Colonic mucosa (tissue), 4 donors: ENCODE measurements around the gene OR2D2. TPM values are rescaled to one million over a fixed set of nuclear protein-coding genes. Genes with fewer than 3 reads are reported as not detected.
"Not testable (repeated sequence)": the region's sequence is repeated elsewhere in the genome, so short reads cannot be mapped to it uniquely, and the experiment has no call there.

Experiments
- DNase-seq: peaks from one replicate; pipeline ENCODE4 v3.0.0-alpha.2; 2020
- H3K27ac ChIP-seq: fragments of 200-600 bp; one replicate; pipeline ENCODE4 v1.8.0; 2021
- H3K27me3 ChIP-seq: fragments of 200-600 bp; one replicate; pipeline ENCODE4 v1.8.0; 2021
- H3K36me3 ChIP-seq: fragments of 200-600 bp; one replicate; pipeline ENCODE4 v1.8.0; 2021
- H3K4me1 ChIP-seq: fragments of 200-600 bp; one replicate; pipeline ENCODE4 v1.8.0; 2021; ENCODE audit warnings: mild to moderate bottlenecking
- H3K4me3 ChIP-seq: fragments of 200-600 bp; one replicate; pipeline ENCODE4 v1.8.0; 2021
- H3K9ac ChIP-seq, 2 donors: one replicate each; pipeline ENCODE4 v1.7.0; 2013; ENCODE audit warnings: control low read depth in 2 of 2, low read depth in 2 of 2, low read length in 2 of 2
- H3K9me3 ChIP-seq: fragments of 200-600 bp; one replicate; pipeline ENCODE4 v1.8.0; 2021
- intact Hi-C: fragments of 100-400 bp; cut with DNase I; formaldehyde crosslinking; loops from one replicate; pipeline ENCODE4 v1.14.1; 2022
- total RNA-seq, 2 donors: library from RNA; stranded (reverse); fragmentation: NEBNext Ultra II Directional in 1 of 2; extraction: Animal tissue kit (Norgen Biotek cat#: 25700) in 1 of 2; gene quantifications; one replicate each; pipeline ENCODE4 v1.2.1, GENCODE V29; 2021
- TF ChIP-seq, protein P1 (sequence below): fragments of 200-600 bp; IDR thresholded peaks from one replicate; pipeline ENCODE4 v1.8.0; 2022; ENCODE audit warnings: antibody characterized with exemption, mild to moderate bottlenecking
- donor health status: healthy.
- donor health status: DM: no; HTN: no; CAD: no.
- donor health status: DM: no; HTN: no; CAD: no.

Gene OR2D2
- total RNA-seq, 2 donors from 2014 or later = 0.40 TPM; not detected in 1

DNA sequence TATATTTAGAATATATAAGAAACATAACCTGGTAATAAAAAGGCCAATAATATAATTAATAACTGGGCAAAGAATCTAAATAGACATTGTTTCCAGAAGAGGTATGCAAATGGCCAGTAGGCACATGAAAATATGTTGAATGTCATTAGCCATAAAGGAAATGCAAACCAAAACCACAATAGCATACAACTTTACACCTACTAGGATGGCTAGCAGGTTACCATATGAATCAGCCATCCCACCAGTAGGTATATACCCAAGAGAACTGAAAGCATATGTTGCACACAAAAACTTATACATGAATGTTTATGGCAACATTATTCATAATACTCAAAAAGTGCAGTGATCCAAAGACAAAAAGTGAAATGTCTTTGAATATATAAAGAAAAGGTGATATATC lies 2.7 kb upstream of the OR2D2 start:
- Histone ChIP-seq H3K4me1 (no peaks in the 10 kb centered on the region), H3K9me3 (no peaks in the 10 kb centered on the region), H3K9ac (no peak overlapping the region), H3K36me3 (no peaks in the 10 kb centered on the region), H3K27me3 (no peaks in the 10 kb centered on the region), H3K4me3 (no peak overlapping the region), H3K27ac (no peak overlapping the region)
- DNase-seq = no peak
- TF ChIP-seq, protein P1, sequence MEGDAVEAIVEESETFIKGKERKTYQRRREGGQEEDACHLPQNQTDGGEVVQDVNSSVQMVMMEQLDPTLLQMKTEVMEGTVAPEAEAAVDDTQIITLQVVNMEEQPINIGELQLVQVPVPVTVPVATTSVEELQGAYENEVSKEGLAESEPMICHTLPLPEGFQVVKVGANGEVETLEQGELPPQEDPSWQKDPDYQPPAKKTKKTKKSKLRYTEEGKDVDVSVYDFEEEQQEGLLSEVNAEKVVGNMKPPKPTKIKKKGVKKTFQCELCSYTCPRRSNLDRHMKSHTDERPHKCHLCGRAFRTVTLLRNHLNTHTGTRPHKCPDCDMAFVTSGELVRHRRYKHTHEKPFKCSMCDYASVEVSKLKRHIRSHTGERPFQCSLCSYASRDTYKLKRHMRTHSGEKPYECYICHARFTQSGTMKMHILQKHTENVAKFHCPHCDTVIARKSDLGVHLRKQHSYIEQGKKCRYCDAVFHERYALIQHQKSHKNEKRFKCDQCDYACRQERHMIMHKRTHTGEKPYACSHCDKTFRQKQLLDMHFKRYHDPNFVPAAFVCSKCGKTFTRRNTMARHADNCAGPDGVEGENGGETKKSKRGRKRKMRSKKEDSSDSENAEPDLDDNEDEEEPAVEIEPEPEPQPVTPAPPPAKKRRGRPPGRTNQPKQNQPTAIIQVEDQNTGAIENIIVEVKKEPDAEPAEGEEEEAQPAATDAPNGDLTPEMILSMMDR = no peak
- intact Hi-C loops = no loop called here

DNA sequence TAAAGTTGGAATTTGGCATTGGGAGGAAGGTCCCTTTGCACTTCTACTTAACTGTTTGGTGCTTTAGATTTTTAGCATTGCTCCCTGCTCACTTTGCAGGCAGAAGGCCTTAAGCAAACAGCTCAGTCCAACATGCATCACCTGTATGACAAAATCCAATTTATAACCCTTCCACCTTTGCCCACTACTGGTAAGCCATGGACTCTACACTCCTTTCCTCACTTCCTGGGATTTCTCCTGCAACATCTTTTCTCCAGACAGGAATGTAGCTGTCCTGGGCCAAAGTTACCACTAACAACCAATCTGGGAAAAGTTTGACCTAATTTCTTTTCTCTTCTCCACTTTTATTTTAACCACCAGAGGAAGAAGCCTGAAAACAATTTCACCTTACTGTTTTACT lies 1.8 kb upstream of the OR2D2 start:
- Histone ChIP-seq H3K27me3 (no peaks in the 10 kb centered on the region), H3K27ac (no peak overlapping the region), H3K4me3 (no peak overlapping the region), H3K4me1 (no peaks in the 10 kb centered on the region), H3K9me3 (no peaks in the 10 kb centered on the region), H3K36me3 (no peaks in the 10 kb centered on the region), H3K9ac (no peak overlapping the region)
- TF ChIP-seq, protein P1 = no peak
- no peak for DNase-seq
- intact Hi-C loops = no loop called here

DNA sequence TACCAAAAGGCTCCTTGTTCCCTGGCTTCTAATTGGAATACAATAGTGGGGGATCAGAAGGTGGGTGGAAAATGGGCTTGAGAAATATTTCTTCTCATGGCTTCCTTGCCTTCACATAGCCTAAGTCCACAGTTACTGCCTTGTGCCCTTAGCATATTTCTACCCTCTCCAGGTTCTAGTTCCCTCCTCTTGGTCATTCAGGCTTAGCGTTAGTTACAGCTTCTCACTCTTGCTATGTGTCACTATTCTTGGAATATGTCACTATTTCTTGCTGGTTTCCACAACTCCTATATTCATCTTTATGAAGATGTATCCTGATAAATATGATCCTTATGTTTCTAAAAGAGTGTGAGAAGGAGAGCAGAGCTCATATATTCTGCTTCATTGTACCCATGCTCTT lies 2.5 kb downstream of the OR2D2 start:
- H3K36me3 ChIP-seq = no peaks in the 10 kb centered on the region
- no peaks in the 10 kb centered on the region for H3K9me3 ChIP-seq
- intact Hi-C loops = no loop called here
- H3K27ac ChIP-seq = no peak overlapping the region
- no peak overlapping the region for H3K4me3 ChIP-seq
- H3K4me1 ChIP-seq = no peaks in the 10 kb centered on the region
- no peak for DNase-seq
- TF ChIP-seq, protein P1 = no peak
- no peaks in the 10 kb centered on the region for H3K27me3 ChIP-seq
- no peak overlapping the region for H3K9ac ChIP-seq

DNA sequence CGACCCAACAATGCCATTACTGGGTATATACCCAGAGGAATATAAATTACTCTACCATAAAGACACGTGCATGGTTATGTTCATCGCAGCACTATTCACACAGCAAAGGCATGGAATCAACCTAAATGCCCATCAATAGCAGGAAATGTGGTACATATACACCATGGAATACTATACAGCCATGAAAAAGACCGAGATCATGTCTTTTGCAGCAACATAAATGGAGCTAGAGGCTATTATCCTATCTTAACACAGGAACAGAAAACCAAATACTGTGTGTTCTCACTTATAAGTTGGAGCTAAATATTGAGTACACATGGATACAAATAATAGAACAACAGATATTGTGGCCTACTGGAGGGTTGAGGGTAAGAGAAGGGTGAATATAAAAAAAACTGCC lies 3.5 kb downstream of the OR2D2 start:
- no peak overlapping the region for H3K4me3 ChIP-seq
- no peak overlapping the region for H3K27ac ChIP-seq
- DNase-seq = no peak
- H3K4me1 ChIP-seq = no peaks in the 10 kb centered on the region
- TF ChIP-seq, protein P1 = no peak
- no peaks in the 10 kb centered on the region for H3K36me3 ChIP-seq
- intact Hi-C loops = no loop called here
- H3K9ac ChIP-seq = no peak overlapping the region
- H3K9me3 ChIP-seq = no peaks in the 10 kb centered on the region
- no peaks in the 10 kb centered on the region for H3K27me3 ChIP-seq

DNA sequence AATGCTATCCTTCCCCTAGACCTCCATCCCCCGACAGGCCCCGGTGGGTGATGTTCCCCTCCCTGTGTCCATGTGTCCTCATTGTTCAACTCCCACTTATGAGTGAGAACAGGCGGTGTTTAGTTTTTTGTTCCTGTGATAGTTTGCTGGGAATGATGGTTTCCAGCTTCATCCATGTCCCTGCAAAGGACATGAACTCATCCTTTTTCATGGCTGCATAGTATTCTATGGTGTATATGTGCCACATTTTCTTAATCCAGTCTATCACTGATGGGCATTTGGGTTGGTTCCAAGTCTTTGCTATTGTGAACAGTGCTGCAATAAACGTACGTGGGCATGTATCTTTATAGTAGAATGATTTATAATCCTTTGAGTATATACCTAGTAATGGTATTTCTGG lies 4.6 kb downstream of the OR2D2 start:
- H3K27me3 ChIP-seq, H3K27ac ChIP-seq, H3K9ac ChIP-seq, H3K4me3 ChIP-seq, H3K4me1 ChIP-seq, H3K9me3 ChIP-seq, H3K36me3 ChIP-seq, intact Hi-C loops, DNase-seq: not testable (repeated sequence)

DNA sequence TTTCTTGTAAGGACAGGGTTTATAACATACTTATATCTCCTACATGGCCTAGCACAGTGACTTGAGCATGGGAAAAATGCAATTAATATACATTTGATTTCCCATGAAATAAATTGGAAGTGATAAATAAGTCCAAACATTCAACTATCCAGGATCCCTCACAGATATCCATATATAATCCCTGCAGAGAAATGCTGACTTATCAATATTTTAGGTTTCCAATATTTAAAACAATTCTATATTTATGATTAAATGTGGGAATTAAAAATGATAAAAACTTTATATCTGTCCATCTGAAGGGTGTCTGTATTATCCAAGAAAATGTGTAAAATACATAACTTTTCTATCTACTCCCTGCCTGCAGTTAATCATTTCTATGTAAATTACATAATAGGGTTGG lies 9.5 kb downstream of the OR2D2 start:
- no peak for DNase-seq
- TF ChIP-seq, protein P1 = no peak
- Histone ChIP-seq H3K36me3 (no peaks in the 10 kb centered on the region), H3K27me3 (no peaks in the 10 kb centered on the region), H3K9ac (no peak overlapping the region), H3K9me3 (no peaks in the 10 kb centered on the region), H3K4me3 (no peak overlapping the region), H3K27ac (no peak overlapping the region), H3K4me1 (no peaks in the 10 kb centered on the region)
- intact Hi-C loops = no loop called here
